ENCODE measurements around the gene APCS. TPM values are rescaled to one million over a fixed set of nuclear protein-coding genes. Genes with fewer than 3 reads are reported as not detected.

Gene APCS, protein sequence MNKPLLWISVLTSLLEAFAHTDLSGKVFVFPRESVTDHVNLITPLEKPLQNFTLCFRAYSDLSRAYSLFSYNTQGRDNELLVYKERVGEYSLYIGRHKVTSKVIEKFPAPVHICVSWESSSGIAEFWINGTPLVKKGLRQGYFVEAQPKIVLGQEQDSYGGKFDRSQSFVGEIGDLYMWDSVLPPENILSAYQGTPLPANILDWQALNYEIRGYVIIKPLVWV
- not detected for total RNA-seq
- long read RNA-seq: 0 reads

DNA sequence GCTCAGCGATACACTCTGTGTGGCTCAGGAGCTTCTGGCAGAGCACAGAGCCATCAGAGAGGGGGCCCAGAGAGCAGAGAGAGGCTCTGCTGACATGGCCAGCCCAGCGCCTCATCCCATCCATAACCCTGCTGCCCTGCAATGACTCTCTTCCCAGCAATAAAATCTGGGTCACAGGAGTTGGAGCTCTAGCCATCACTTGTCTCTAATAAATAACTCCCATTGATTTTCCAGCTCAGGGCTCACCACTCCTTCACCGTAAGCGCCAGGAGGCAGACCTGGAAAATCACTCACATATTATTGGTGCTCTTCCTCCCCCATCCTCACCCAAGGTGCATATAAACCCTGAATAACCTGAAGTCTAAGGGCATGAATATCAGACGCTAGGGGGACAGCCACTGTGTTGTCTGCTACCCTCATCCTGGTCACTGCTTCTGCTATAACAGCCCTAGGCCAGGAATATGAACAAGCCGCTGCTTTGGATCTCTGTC, at the start of gene APCS:
Gene APCS, plus strand, starts transcription at position 366 of the 491 bp plus-strand sequence. Its CDS starts 96 bp downstream, at position 462.
- no peak for DNase-seq (ENCODE audit: low spot score)
- intact Hi-C loops (cut with DNase I): no loop called here

DNA sequence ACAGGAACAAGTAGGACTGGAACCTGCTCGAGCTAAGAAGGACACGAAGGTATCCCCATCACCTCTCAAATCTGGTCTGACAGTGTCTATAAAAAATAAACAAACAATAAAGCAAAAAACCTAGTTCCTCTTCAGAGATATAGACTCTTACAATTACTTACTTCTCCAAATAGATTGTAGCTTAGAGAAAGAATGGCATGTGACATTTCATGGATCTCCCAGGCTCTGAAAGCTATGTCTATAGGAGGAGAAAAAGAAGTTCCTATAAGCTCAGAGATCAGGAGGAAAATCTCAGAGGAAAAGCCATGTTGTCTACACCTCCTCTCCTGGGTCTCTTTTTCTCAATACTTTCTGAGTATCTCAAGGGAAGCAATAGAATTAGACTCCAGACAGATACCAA, 39.5 kb upstream of the APCS start:
- intact Hi-C loops (cut with DNase I): no loop called here
- DNase-seq (ENCODE audit: low spot score): no peak

DNA sequence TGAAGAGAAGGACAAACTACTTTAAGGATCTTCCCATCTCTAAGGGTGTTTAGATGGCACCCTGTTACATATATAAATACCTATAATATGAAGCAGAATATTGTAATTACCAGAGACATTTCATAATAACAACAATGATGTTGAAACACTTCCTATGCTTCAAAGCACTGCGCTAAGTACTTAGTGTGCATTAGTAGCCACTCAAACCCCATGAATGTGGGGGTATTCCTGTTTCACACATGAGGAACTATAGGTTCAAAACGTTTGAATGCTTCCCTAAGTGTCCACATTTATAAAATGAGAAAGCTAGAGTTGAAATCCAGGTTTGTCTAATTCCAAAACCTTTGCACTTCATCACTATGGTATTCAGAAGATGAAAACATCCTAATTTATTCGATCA, 33.4 kb upstream of the APCS start:
- DNase-seq (ENCODE audit: low spot score): no peak
- intact Hi-C loops (cut with DNase I): no loop called here

DNA sequence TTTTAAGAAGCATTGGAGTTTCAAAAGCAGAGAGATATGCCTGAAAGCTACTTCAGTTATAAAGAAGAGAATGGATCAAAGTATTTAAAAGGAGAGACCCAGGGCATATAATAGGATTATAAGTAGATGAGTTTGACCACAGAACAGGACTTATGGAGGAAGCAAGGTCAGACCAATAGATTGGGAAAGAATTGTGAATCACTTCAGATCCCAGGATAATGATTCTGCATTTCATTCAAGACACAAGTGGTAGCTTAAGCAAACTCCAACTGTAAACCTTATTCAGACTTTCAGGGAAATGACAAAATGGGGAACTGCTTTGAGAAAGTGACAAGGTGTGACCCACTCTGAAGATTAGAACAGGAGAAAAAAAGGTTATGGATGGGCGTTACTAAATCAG, 32.9 kb upstream of the APCS start:
- intact Hi-C loops (cut with DNase I): no loop called here
- DNase-seq (ENCODE audit: low spot score): no peak

DNA sequence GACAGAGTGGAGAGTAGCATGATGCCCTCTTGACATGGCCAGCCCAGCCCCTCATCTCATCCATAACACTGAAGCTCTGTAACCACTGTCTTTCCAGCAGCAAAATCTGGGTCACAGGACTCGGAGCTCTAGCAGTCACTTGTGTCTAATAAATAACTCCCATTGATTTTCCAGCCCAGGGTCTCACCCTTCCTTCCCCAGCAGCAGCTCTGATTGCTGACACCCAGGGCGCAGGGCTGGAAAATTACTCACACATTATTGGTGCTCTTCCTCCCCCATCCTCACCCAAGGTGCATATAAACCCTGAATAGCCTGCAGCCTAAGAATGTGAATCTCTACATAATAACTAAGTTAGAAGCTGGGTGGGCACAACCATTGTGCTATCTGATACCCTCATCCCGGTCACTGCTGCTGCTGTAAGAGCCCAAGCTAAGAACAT, 30.7 kb upstream of the APCS start:
- DNase-seq (ENCODE audit: low spot score): no peak
- intact Hi-C loops (cut with DNase I): no loop called here

DNA sequence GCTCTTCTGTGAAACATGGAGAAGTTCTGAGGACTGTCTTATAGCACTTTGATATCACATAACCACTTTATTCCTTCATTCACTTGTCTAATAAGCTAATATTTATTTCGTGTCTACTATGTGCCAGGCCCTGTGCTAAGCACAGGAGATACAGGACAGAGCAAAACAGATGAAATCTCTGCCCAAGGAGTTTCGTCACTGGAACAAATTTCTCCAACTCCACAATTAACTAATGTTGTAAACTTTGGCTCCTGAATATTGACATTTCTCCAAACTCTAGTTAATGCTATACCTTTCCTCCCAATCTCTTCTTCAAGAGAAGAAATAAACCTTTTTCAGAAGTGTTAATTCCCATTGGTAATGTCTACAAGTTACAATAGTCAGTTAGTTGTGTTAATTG, 27.0 kb upstream of the APCS start:
- intact Hi-C loops (cut with DNase I): no loop called here
- DNase-seq (ENCODE audit: low spot score): no peak

DNA sequence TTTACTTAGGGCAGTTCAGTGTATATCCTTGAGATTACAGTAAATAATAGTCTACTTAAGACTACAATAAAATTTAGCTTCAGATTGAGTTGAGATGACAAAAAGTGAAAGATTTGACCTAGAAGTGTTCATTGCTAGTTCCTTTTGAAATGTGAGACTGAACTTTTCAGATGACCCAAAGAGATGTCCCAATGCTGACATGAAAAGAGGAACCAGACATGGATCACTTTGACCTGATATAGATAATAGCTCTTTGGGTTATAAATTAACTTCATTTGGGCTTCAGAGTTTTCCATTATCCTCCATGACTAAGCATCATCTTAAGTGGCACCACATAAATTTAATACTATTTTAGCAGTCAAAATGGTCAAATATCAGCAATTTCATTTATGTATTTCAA, 26.1 kb upstream of the APCS start:
- DNase-seq (ENCODE audit: low spot score): no peak
- intact Hi-C loops (cut with DNase I): no loop called here

DNA sequence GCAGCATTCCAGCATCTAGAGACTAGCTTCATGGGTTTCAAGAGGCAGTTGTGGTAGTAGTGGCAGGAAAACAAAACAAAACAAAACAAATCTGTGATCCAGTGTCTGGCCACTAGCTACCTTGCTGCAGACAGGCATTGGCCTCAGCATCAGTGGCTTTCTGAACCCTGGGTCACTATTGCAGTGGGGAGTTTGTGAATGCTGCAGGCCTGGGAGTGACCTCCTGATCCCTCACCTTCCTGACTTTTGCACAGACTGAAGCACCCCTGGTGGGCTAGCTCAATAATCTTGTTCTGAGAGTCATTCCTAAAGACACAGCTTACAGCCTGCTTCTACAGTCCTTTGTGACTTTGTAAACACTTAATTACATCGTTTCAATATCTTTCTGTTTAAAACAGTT, 24.9 kb upstream of the APCS start:
- intact Hi-C loops (cut with DNase I): no loop called here
- DNase-seq (ENCODE audit: low spot score): no peak

DNA sequence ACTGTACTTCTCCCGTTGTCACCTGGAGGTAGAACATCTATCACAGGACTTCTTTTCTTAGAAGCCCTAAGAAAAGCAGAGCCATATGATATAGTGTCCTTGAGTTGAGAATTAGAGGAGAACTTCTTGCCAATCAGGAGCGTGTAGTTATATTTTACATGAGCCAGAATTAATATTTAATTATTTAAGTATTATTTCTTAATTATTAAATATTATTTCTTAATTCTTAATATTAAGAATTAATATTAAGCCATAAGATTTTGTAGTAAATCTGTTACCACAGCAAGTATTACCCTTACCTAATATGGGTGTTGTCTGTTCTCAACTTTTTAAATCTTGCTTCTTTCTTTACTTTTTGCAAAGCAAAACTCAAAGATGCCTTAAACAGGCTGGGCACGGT, 10.2 kb upstream of the APCS start:
- intact Hi-C loops (cut with DNase I): no loop called here
- no peak for DNase-seq (ENCODE audit: low spot score)

DNA sequence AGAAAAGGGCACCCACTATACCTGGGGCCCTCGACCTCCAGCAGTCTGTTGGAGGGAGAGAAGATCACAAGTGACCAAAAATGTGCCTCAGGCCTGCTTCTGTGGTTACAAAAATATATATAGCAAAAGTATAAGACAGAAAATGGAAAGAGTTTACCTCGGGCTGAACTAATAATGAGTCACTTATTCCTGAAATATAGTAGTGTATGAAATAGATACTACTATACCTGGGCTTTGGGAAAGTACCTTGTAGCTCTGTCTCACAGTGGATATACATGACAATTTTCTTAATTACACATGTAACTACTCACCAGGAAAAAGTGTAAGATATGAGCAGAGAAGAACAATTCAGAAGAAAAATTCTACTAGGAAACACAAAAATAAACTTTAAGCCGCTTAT, 7.3 kb upstream of the APCS start:
- DNase-seq (ENCODE audit: low spot score): no peak
- intact Hi-C loops (cut with DNase I): no loop called here

DNA sequence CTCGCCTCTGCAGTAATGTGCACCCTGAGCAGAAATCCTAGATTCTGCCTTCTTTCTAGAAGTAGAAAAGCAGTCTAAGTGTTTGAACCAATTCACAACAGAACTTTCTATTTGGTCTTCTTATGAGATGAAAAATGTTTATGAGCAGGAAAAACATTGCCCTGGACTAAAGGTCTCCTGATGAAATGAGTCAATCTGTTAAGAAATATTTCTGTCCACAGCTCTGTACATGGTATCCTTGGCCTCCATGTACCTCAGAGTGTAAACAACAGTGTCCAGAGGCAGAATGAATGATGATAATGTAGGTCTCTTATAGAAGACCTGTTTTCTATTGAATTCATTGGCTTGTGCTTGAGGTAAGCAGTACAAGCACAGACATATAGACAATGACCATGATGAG, 6.2 kb upstream of the APCS start:
- intact Hi-C loops (cut with DNase I): no loop called here
- no peak for DNase-seq (ENCODE audit: low spot score)

DNA sequence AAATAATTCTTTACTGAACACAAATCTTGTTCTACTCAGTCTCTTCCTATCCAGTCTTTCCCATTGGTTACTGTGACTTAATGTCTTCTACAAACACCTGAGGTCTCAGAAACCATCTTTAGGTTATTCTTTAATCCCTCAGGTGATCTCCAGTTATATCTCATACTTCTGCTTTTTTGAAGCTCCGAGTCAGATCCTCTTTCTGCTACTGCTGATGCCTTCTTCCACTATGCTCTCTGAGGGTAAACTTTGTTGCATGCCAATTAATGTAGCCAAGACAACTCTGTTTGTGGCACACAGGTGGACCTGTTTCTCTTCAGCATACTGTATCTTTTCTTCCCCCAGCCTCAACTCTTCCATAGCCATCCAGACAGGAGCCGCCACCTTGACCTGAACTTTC, 3.1 kb upstream of the APCS start:
- intact Hi-C loops (cut with DNase I): no loop called here
- no peak for DNase-seq (ENCODE audit: low spot score)

DNA sequence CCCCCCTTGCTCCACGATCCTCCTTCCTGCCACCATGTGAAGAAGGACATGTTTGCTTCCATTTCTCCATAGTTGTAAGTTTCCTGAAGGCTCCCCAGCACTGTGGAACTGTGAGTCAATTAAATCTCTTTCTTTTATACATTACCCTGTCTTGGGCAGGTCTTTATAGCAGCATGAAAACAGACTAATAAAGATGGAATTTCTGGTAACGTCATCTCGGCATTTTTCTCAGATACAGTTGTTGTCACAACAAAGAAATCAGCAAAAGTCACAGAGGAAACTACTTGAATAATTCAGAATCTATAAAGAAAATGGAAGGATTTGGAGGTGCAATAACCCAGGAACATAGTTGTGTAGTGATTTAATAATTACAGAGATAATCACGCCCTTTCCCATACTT, 4.4 kb downstream of the APCS start:
- no peak for DNase-seq (ENCODE audit: low spot score)
- intact Hi-C loops (cut with DNase I): no loop called here

DNA sequence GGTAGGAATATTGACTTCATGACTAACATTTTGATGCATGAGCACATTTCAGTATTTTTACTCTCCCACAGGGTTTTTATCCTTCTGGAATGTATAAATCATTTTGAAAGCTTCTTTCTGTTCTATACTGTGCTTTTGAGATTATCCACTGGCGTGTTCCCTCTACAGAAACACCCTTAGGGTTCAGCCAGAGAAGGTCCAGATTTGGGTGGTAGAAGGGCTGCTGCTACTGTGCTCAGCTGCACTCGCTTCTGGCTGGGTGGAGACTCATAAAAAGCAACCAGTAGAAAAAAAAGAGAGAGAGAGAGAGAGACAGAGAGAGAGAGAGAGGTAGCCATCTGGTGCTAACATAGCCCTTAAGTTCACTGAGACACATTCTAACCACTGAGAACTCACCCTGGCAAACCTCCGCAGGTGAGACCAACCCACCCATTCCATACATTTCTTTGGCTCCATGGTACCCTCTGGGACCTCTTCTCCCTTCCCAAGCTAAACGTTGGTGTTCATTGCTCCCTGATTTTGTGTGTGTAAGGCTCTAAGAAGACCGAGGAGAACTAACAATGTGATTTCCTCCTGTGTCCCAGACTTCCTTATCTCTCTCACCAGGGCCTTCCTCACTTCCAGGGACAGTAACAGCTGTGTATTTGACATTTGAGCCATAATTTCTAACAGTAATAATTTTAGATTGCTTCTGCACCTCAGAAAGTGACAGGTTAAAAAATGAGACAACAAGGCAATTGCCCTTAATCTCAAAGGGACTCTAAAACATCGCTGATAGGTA, 7.2 kb downstream of the APCS start:
- DNase-seq (ENCODE audit: low spot score): no peak
- intact Hi-C loops (cut with DNase I): no loop called here

DNA sequence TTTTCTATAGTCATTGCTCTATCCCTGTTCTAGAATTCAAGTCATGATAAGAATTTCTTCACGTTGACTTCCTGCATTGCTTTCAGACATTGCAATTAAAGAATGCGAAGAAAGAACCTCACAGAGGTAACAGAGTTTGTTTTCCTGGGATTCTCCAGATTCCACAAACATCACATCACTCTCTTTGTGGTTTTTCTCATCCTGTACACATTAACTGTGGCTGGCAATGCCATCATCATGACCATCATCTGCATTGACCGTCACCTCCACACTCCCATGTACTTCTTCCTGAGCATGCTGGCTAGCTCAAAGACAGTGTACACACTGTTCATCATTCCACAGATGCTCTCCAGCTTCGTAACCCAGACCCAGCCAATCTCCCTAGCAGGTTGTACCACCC, 10.6 kb downstream of the APCS start:
- intact Hi-C loops (cut with DNase I): no loop called here
- DNase-seq (ENCODE audit: low spot score): no peak

DNA sequence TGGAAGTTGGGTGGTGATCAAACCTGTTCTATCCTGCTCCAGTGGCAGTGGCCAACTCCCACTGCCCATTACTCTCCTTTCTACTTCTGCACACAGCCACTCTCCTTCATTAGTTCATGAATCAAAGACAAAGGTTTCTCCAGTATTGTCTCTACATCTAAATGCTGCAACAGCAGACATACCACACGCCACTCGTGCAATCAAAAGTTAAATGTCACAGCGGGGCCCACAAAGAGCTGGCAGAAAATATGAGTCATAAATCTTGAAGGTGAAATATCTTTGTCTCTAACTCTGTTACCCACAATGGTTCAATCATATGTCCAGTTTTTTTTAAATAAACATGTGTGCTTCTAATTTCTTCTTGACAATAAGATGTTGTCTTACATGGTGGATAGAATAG, 13.3 kb downstream of the APCS start:
- no peak for DNase-seq (ENCODE audit: low spot score)
- intact Hi-C loops (cut with DNase I): no loop called here

DNA sequence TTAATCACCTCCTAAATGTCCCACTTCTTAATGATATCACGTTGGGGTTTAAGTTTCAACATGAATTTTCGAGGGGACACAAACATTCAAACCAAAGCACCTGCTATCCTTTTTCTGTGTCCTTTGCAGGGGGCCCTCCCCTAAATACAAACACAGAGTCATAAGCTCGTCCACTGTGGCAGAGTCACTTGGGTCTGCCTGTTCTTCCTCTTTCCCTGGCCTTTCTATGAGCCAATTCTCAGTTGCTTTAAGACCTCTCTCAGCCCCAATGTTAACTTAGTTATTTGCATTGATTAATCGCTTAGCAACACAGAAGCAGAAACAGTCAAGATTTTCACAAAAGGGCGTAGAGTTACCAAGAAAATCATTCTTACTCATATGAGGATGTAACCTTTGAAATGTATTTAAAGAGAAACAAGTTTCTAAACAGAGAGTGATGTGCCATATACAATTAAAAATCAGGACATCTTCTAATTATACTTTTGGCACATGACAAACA, 14.9 kb downstream of the APCS start:
- no peak for DNase-seq (ENCODE audit: low spot score)
- intact Hi-C loops (cut with DNase I): no loop called here

DNA sequence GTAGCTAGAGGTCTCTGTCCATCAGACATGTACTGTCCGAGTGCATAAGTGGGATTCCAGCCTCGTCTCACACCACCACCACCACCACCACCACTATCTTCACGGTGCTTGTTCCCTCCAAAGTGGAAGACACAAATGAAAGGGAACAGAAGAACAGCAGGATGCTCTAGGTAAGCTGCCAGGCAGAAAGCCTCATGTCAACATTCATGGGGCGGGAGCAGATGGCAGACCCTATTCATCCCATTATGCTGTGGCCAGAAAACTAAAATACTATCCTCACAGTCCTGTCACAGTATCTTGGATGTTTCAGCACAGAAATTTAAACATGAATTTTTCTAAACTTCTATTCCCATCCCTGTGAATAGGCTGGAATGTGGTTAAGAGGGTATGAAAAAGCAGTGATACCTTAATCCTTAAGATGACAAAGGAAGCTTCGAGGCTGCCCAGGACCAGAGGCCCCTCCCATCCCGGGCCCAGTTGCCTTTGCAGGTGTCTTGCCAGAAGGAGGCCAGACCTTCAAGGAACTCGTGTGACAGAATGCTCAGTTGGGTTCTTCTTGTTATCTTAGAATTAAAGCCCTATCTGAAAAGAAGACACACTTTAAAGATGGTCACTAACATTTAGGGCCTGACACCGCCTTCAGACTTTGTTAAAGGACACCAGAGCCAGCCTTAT, 24.7 kb downstream of the APCS start:
- intact Hi-C loops (cut with DNase I): no loop called here
- no peak for DNase-seq (ENCODE audit: low spot score)

DNA sequence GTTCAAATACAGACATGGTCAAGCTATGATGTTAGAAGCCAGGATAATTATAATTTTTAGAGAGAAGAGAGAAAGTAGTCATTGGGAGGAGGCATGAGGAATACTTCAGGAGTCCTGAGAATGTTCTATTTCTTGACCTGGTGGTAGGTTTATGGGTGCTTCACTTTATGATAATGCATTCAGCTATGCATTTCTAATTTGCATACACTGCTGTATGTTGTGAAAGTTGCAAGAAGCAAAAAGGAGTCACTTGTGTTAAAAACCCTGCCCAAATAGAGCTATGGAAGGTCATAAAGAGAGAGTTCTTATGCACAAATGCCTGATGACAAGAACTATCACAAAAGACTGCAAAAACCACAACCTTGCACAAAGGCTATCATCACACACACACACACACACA, 45.3 kb downstream of the APCS start:
- DNase-seq (ENCODE audit: low spot score): no peak
- intact Hi-C loops (cut with DNase I): no loop called here

All from cardiac septum (tissue), 1 donor.